Skeletal muscle tissue (tissue), 4 donors: Measurements from ENCODE around the gene CMYA5. TPM values are rescaled to one million over a fixed set of nuclear protein-coding genes. Genes with fewer than 3 reads are reported as not detected.

Source experiments
- H3K27ac ChIP-seq: one replicate; pipeline ENCODE4 v1.7.0; 2013; ENCODE audit warnings: mild to moderate bottlenecking, low read depth, low read length, inconsistent platforms
- H3K27me3 ChIP-seq, 3 donors: one replicate each; pipeline ENCODE4 v1.7.0; 2013; ENCODE audit warnings: low read length in 3 of 3; ENCODE audit not compliant: control insufficient read depth in 3 of 3, insufficient read depth in 3 of 3
- H3K36me3 ChIP-seq, 3 donors: one replicate each; pipeline ENCODE4 v1.7.0; 2013; ENCODE audit warnings: low read length in 3 of 3; ENCODE audit not compliant: control insufficient read depth in 3 of 3, insufficient read depth in 3 of 3
- H3K4me1 ChIP-seq, 3 donors: one replicate each; pipeline ENCODE4 v1.7.0; 2013; ENCODE audit warnings: low read length in 3 of 3, mild to moderate bottlenecking in 3 of 3; ENCODE audit not compliant: control insufficient read depth in 3 of 3, insufficient read depth in 3 of 3
- H3K4me3 ChIP-seq, 3 donors: one replicate each; pipeline ENCODE4 v1.7.0; 2013; ENCODE audit warnings: low read length in 3 of 3
- H3K9ac ChIP-seq, 3 donors: one replicate each; pipeline ENCODE4 v1.7.0; 2013; ENCODE audit warnings: low read length in 3 of 3, mild to moderate bottlenecking in 3 of 3, moderate library complexity in 2 of 3, low read depth in 1 of 3
- H3K9me3 ChIP-seq, 3 donors: one replicate each; pipeline ENCODE4 v1.7.0; 2013; ENCODE audit warnings: low read length in 3 of 3; ENCODE audit not compliant: control insufficient read depth in 3 of 3
- total RNA-seq: library from RNA; depleted of rRNA; stranded (reverse); fragments of >200 nt; gene quantifications from one replicate; pipeline ENCODE4 v1.2.3, GENCODE V29; 2014
- donor health status: Osteomylitis.

The CMYA5 gene
- total RNA-seq, 1 donor from 2014 or later: 93.9 TPM

GRCh38 chr5:79743846-79744605, 54.4 kb downstream of the CMYA5 start:
- H3K27ac ChIP-seq: no peak overlapping the region
- no peak overlapping the region for H3K4me3 ChIP-seq
- no peaks in the 10 kb centered on the region for H3K9me3 ChIP-seq
- H3K9ac ChIP-seq: no peak overlapping the region
- peaks cover 34 to 59% (median 40%) of the 10 kb centered on the region in 3 donors for H3K36me3 ChIP-seq
- H3K27me3 ChIP-seq: no peaks in the 10 kb centered on the region
- H3K4me1 ChIP-seq: no peaks in the 10 kb centered on the region

GRCh38 chr5:79745255-79745654, 55.6 kb downstream of the CMYA5 start:
- no peaks in the 10 kb centered on the region for H3K4me1 ChIP-seq
- H3K4me3 ChIP-seq: no peak overlapping the region
- no peaks in the 10 kb centered on the region for H3K27me3 ChIP-seq
- no peak overlapping the region for H3K9ac ChIP-seq
- H3K27ac ChIP-seq: no peak overlapping the region
- peaks cover 37 to 64% (median 46%) of the 10 kb centered on the region in 3 donors for H3K36me3 ChIP-seq
- H3K9me3 ChIP-seq: no peaks in the 10 kb centered on the region

GRCh38 chr5:79746642-79747569, 57.3 kb downstream of the CMYA5 start:
- Histone ChIP-seq H3K9ac (no peak overlapping the region), H3K4me1 (no peaks in the 10 kb centered on the region), H3K27ac (no peak overlapping the region), H3K36me3 (peaks cover 46 to 61% (median 55%) of the 10 kb centered on the region in 3 donors), H3K4me3 (no peak overlapping the region), H3K9me3 (no peaks in the 10 kb centered on the region), H3K27me3 (no peaks in the 10 kb centered on the region)

GRCh38 chr5:79750611-79751510, 61.2 kb downstream of the CMYA5 start:
- H3K4me1 ChIP-seq: no peaks in the 10 kb centered on the region
- H3K27me3 ChIP-seq: no peaks in the 10 kb centered on the region
- no peak overlapping the region for H3K9ac ChIP-seq
- no peaks in the 10 kb centered on the region for H3K9me3 ChIP-seq
- no peak overlapping the region for H3K4me3 ChIP-seq
- H3K36me3 ChIP-seq: peaks cover 47 to 65% (median 49%) of the 10 kb centered on the region in 3 donors
- no peak overlapping the region for H3K27ac ChIP-seq

- H3K27me3 ChIP-seq: no peaks in the 10 kb centered on the region
- no peak overlapping the region for H3K4me3 ChIP-seq
- H3K9ac ChIP-seq: no peak overlapping the region
- H3K36me3 ChIP-seq: peaks cover 43 to 68% (median 45%) of the 10 kb centered on the region in 3 donors
- H3K4me1 ChIP-seq: no peaks in the 10 kb centered on the region
- H3K27ac ChIP-seq: no peak overlapping the region
- no peaks in the 10 kb centered on the region for H3K9me3 ChIP-seq
Observed at GRCh38 chr5:79753092-79753491, 63.5 kb downstream of the CMYA5 start.

- Histone ChIP-seq H3K9me3 (no peaks in the 10 kb centered on the region), H3K36me3 (peaks cover 46 to 72% (median 47%) of the 10 kb centered on the region in 3 donors), H3K4me1 (peaks cover 0 to 1% (median 0%) of the 10 kb centered on the region in 3 donors), H3K4me3 (no peak overlapping the region), H3K9ac (no peak overlapping the region), H3K27ac (no peak overlapping the region), H3K27me3 (no peaks in the 10 kb centered on the region)
Observed at GRCh38 chr5:79753877-79754645, 64.4 kb downstream of the CMYA5 start.

- Histone ChIP-seq H3K4me3 (no peak overlapping the region), H3K9ac (no peak overlapping the region), H3K36me3 (peaks cover 49 to 75% (median 49%) of the 10 kb centered on the region in 3 donors), H3K27me3 (no peaks in the 10 kb centered on the region), H3K9me3 (no peaks in the 10 kb centered on the region), H3K27ac (no peak overlapping the region), H3K4me1 (peaks cover 0 to 4% (median 0%) of the 10 kb centered on the region in 3 donors)
Observed at GRCh38 chr5:79754865-79755555, 65.4 kb downstream of the CMYA5 start.

- Histone ChIP-seq H3K9me3 (no peaks in the 10 kb centered on the region), H3K27ac (no peak overlapping the region), H3K4me3 (no peak overlapping the region), H3K27me3 (no peaks in the 10 kb centered on the region), H3K4me1 (peaks cover 0 to 4% (median 0%) of the 10 kb centered on the region in 3 donors), H3K36me3 (peaks cover 46 to 77% (median 51%) of the 10 kb centered on the region in 3 donors), H3K9ac (no peak overlapping the region)
Observed at GRCh38 chr5:79756076-79756475, 66.4 kb downstream of the CMYA5 start.
